ENCODE results near the gene CLASRP. TPM values are rescaled to one million over a fixed set of nuclear protein-coding genes. Genes with fewer than 3 reads are reported as not detected.

The CLASRP gene
- total RNA-seq, 1 donor from 2014 or later, result 133 TPM

DNA sequence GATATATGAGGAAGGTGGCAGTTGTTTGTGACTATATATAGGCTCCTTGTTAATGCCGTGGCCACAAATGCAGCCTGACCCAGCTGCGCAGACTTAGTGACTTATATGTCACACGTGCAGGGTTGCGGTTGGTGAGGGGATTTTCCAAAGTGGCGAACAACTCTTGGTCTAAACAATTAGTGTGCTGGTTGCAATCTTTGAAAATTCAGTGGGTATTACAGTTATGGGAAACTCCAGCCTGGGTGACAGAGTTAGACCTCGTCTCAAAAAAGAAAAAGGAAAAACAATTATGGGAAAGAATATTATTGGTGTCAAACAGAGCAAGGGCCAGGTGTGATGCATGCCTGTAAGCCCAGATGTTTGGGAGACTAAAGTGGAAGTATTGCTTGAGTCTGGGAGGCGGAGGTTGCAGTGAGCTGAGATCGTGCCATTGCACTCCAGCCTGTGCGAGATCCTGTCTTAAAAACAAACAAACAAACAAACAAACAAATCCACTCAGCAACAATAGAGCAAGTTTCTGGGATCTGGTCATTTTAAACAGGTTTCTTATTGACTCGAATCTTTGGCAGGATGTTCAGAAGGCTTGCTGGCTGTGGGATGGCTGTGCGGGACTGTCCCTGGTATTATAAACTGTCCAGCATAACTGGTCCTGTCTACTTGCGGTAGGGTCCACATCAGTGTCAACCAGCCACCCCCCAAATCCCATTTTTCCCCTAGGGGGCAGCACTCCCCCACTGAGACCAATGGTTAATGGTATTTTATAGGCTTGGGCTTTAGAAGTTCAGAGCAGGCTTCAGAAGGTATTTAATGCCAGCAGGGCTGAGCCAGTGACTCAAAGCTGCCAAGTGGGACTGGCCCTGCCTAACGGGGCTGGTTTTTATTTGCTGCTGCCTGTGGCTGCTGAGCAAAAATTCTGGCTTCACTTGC is 22.2 kb upstream of the CLASRP start:
- Mint-ChIP-seq H3K36me3 (peaks cover 2% of the 10 kb centered on the region), H3K9me3 (no peaks in the 10 kb centered on the region), H3K4me3 (no peak overlapping the region), H3K4me1 (no peaks in the 10 kb centered on the region), H3K27me3 (ENCODE audit: low read depth) (no peaks in the 10 kb centered on the region), H3K27ac (no peak overlapping the region)
- DNase-seq (ENCODE audit: low spot score in 2 of 2, unreplicated experiment in 2 of 2), result peak in 1 of 2 experiments; percentile 71
- TF ChIP-seq, protein P1, sequence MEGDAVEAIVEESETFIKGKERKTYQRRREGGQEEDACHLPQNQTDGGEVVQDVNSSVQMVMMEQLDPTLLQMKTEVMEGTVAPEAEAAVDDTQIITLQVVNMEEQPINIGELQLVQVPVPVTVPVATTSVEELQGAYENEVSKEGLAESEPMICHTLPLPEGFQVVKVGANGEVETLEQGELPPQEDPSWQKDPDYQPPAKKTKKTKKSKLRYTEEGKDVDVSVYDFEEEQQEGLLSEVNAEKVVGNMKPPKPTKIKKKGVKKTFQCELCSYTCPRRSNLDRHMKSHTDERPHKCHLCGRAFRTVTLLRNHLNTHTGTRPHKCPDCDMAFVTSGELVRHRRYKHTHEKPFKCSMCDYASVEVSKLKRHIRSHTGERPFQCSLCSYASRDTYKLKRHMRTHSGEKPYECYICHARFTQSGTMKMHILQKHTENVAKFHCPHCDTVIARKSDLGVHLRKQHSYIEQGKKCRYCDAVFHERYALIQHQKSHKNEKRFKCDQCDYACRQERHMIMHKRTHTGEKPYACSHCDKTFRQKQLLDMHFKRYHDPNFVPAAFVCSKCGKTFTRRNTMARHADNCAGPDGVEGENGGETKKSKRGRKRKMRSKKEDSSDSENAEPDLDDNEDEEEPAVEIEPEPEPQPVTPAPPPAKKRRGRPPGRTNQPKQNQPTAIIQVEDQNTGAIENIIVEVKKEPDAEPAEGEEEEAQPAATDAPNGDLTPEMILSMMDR (IDR thresholded peaks at IDR 0.05; ENCODE audit: unreplicated experiment), result peak; percentile 59

DNA sequence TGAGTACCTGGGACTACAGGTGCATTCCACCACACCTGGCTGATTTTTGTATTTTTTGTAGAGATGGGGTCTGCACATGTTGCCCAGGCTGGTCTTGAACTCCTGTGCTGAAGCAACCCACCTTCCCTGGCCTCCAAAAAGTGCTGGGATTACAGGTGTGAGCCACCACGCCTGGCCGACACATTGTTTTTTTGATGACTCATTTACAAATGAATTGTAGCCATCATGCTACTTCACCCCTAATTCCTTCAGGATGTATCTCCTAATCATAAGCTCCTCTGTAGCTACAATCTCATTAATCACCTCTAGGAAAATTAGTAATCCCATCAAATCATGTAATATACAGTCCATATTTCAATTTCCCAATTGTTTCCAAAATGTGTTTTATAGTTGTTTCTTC is 19.7 kb upstream of the CLASRP start:
- H3K9me3 Mint-ChIP-seq, result no peaks in the 10 kb centered on the region

DNA sequence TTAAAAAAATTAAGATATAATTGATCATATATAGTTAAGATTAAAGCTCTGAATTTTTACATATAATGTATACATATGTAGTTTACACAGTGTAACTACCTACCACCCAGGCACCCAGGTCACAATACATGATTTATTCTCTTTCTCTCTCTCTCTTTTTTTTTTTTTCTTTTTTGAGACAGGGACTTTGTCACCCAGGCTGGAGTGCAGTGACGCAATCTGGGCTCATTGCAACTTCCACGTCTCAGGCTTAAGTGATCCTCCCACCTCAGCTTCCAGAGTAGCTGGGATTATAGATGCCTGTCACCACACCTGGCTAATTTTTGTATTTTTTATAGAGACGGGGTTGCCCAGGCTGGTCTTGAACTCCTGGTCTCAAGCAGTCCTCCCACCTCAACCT is 18.8 kb upstream of the CLASRP start:
- Mint-ChIP-seq H3K9me3 (no peaks in the 10 kb centered on the region), H3K36me3 (peaks cover 2% of the 10 kb centered on the region), H3K27me3 (ENCODE audit: low read depth) (no peaks in the 10 kb centered on the region), H3K27ac (no peak overlapping the region), H3K4me1 (no peaks in the 10 kb centered on the region), H3K4me3 (no peak overlapping the region)
- TF ChIP-seq, protein P1 (IDR thresholded peaks at IDR 0.05; ENCODE audit: unreplicated experiment), result no peak
- no peak for DNase-seq (ENCODE audit: low spot score in 2 of 2, unreplicated experiment in 2 of 2)

More for the DNA sequence above, 19.7 kb upstream of the CLASRP start:
- DNase-seq (ENCODE audit: low spot score in 2 of 2, unreplicated experiment in 2 of 2), result no peak
- Mint-ChIP-seq H3K4me3 (no peak overlapping the region), H3K27me3 (ENCODE audit: low read depth) (no peaks in the 10 kb centered on the region), H3K4me1 (no peaks in the 10 kb centered on the region), H3K27ac (no peak overlapping the region), H3K36me3 (no peaks in the 10 kb centered on the region)
- TF ChIP-seq, protein P1 (IDR thresholded peaks at IDR 0.05; ENCODE audit: unreplicated experiment), result no peak

DNA sequence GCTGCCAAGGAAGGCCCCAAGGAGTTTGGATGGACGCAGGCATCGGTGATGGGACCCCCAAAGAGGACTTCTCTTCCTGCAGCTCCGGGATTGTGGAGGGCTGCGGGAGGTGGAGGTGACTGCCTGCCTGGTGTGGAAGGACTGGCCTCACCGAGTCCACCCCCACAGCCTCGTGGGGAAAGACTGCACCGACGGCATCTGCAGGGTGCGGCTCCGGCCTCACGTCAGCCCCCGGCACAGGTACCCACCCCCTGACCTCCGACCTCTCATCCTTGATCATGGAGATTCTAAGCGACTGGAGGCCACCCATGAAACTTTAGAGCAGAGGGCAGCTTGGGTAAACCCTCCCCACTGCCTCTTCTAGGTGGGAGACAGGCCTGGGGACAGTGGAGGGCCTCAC is 16.9 kb upstream of the CLASRP start:
- no peak overlapping the region for H3K4me3 Mint-ChIP-seq
- H3K27me3 Mint-ChIP-seq (ENCODE audit: low read depth), result no peaks in the 10 kb centered on the region
- TF ChIP-seq, protein P1 (IDR thresholded peaks at IDR 0.05; ENCODE audit: unreplicated experiment), result no peak
- H3K9me3 Mint-ChIP-seq, result no peaks in the 10 kb centered on the region
- DNase-seq (ENCODE audit: low spot score in 2 of 2, unreplicated experiment in 2 of 2), result no peak
- no peaks in the 10 kb centered on the region for H3K4me1 Mint-ChIP-seq
- H3K36me3 Mint-ChIP-seq, result peaks cover 2% of the 10 kb centered on the region
- H3K27ac Mint-ChIP-seq, result no peak overlapping the region

DNA sequence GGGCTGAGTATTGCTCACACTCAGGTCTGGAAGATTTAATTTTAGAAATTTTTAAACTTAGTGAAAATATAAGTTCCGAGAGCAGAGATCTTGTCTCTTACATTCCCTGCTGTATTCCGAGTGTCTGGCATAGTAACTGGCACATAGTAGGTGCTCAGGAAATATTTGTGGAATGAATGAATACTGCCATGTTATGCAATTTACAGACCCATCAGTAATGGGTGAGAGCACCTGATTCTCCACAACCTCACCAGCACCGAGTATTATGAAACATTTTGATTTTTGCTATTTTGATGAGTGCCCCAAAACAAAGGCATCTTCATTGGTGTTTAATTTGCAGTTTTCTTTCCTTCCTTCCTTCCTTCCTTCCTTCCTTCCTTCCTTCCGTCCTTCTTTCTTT is 15.8 kb upstream of the CLASRP start:
- H3K9me3 Mint-ChIP-seq, result no peaks in the 10 kb centered on the region
- peaks cover 6% of the 10 kb centered on the region for H3K36me3 Mint-ChIP-seq
- no peaks in the 10 kb centered on the region for H3K27me3 Mint-ChIP-seq (ENCODE audit: low read depth)

More for the DNA sequence above, 15.8 kb upstream of the CLASRP start:
- Mint-ChIP-seq H3K27ac (no peak overlapping the region), H3K4me3 (no peak overlapping the region), H3K4me1 (no peaks in the 10 kb centered on the region)
- DNase-seq (ENCODE audit: low spot score in 2 of 2, unreplicated experiment in 2 of 2), result no peak
- TF ChIP-seq, protein P1 (IDR thresholded peaks at IDR 0.05; ENCODE audit: unreplicated experiment), result no peak

All from mesothelial cell of epicardium (in vitro differentiated cells).